ENCODE data around the gene FAM3D.

DNA sequence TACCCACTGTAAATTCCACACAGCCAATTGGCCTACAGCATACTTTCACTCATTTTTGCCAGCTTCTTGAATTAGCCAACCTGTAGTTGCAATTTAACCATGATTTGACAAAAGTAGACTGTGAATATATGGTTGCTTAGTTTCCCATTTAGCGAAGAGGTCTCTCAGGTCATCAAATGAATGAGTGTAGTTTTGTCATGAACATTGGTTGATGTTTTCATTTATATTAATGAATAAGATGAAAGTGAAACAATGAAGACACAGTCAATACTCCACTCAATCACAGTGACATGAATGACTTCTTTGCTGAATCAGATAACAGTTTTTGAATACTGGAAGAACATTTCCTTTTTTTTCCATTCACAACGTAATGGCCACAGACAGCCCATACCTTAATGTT lies 15.3 kb upstream of the FAM3D start:
- TF ChIP-seq EP300 (IDR thresholded peaks at IDR 0.05; ENCODE audit: low read depth) (no peak), POLR2A (IDR thresholded peaks at IDR 0.05) (no peak)
- TF ChIP-seq, protein P1, sequence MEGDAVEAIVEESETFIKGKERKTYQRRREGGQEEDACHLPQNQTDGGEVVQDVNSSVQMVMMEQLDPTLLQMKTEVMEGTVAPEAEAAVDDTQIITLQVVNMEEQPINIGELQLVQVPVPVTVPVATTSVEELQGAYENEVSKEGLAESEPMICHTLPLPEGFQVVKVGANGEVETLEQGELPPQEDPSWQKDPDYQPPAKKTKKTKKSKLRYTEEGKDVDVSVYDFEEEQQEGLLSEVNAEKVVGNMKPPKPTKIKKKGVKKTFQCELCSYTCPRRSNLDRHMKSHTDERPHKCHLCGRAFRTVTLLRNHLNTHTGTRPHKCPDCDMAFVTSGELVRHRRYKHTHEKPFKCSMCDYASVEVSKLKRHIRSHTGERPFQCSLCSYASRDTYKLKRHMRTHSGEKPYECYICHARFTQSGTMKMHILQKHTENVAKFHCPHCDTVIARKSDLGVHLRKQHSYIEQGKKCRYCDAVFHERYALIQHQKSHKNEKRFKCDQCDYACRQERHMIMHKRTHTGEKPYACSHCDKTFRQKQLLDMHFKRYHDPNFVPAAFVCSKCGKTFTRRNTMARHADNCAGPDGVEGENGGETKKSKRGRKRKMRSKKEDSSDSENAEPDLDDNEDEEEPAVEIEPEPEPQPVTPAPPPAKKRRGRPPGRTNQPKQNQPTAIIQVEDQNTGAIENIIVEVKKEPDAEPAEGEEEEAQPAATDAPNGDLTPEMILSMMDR (IDR thresholded peaks at IDR 0.05) = no peak
